DND-41 (cell line): ENCODE results near the gene GJB6.
A peak's percentile ranks its signal among the peaks of the same experiment; 100 is the strongest.

ENCODE experiments used
- CTCF ChIP-seq: IDR thresholded peaks from 2 replicates; pipeline ENCODE4 v1.5.1; 2012; ENCODE audit warnings: borderline replicate concordance, low read length, moderate library complexity, mild to moderate bottlenecking; ENCODE audit not compliant: poor library complexity, severe bottlenecking; ENCODE audit errors: extremely low read depth
- EZH2 ChIP-seq: IDR thresholded peaks from 3 replicates; pipeline ENCODE4 v1.6.1; 2012; ENCODE audit warnings: borderline replicate concordance, low read depth, mild to moderate bottlenecking, moderate library complexity, low read length, inconsistent platforms; ENCODE audit not compliant: severe bottlenecking

- peak; percentile 79 for TF ChIP-seq CTCF
- no peak for TF ChIP-seq EZH2
These were observed 34.7 kb downstream of the GJB6 start for GRCh38 chr13:20197361-20197834.
